Body of pancreas (tissue), 4 donors: ENCODE data around the gene BOD1L1.

Experiments used
- CTCF ChIP-seq, 7 experiments: fragments of 450-650 bp in 4 of 7; fragments of 200-600 bp in 3 of 7; sonication (generic) in 3 of 7; IDR thresholded peaks; one replicate each; pipeline ENCODE4 v1.5.1; 2016 to 2019; ENCODE audit warnings: antibody characterized with exemption in 7 of 7
- POLR2A ChIP-seq, 3 donors: fragments of 450-650 bp; IDR thresholded peaks; one replicate each; pipeline ENCODE4 v1.6.1; 2016; ENCODE audit warnings: antibody characterized with exemption in 3 of 3, mild to moderate bottlenecking in 2 of 3

- TF ChIP-seq CTCF (IDR thresholded peaks at IDR 0.05) (no peak), POLR2A (IDR thresholded peaks at IDR 0.05) (no peak)
Measured at GRCh38 chr4:13535118-13535517, 92.4 kb downstream of the BOD1L1 start.
